Gastrocnemius medialis (tissue), 4 donors: ENCODE results near the gene TMEM132D.

Experiments used
- POLR2A ChIP-seq, 2 donors: fragments of 450-650 bp; IDR thresholded peaks; one replicate each; pipeline ENCODE4 v1.6.1; 2017; ENCODE audit warnings: antibody characterized with exemption in 2 of 2, mild to moderate bottlenecking in 2 of 2, moderate library complexity in 2 of 2
- TF ChIP-seq, protein P1 (sequence below), 5 experiments: fragments of 450-650 bp in 3 of 5; fragments of 200-600 bp in 2 of 5; sonication (generic) in 2 of 5; IDR thresholded peaks in 4 of 5; conservative IDR thresholded peaks in 1 of 5; 1 replicate in 4 of 5; 2 replicates in 1 of 5; pipeline ENCODE4 v1.5.1; 2016 to 2019; ENCODE audit warnings: antibody characterized with exemption in 5 of 5, mild to moderate bottlenecking in 3 of 5, moderate library complexity in 3 of 5

GRCh38 chr12:129119537-129119936 is 784.3 kb downstream of the TMEM132D start:
- TF ChIP-seq, protein P1, sequence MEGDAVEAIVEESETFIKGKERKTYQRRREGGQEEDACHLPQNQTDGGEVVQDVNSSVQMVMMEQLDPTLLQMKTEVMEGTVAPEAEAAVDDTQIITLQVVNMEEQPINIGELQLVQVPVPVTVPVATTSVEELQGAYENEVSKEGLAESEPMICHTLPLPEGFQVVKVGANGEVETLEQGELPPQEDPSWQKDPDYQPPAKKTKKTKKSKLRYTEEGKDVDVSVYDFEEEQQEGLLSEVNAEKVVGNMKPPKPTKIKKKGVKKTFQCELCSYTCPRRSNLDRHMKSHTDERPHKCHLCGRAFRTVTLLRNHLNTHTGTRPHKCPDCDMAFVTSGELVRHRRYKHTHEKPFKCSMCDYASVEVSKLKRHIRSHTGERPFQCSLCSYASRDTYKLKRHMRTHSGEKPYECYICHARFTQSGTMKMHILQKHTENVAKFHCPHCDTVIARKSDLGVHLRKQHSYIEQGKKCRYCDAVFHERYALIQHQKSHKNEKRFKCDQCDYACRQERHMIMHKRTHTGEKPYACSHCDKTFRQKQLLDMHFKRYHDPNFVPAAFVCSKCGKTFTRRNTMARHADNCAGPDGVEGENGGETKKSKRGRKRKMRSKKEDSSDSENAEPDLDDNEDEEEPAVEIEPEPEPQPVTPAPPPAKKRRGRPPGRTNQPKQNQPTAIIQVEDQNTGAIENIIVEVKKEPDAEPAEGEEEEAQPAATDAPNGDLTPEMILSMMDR (IDR thresholded peaks at IDR 0.05 in 4 of 5, conservative IDR thresholded peaks at IDR 0.05 in 1 of 5) = no peak
- no peak for TF ChIP-seq POLR2A (IDR thresholded peaks at IDR 0.05)
